Muscle of leg (tissue), 11 donors: ENCODE data around the gene PIGX. TPM values are rescaled to one million over a fixed set of nuclear protein-coding genes. Genes with fewer than 3 reads are reported as not detected.

ENCODE experiments used
- DNase-seq: peaks from one replicate; pipeline ENCODE4 v3.0.0; 2013
- H3K27ac ChIP-seq: one replicate; pipeline ENCODE4 v1.5.1; 2013; ENCODE audit warnings: mild to moderate bottlenecking, low read length, control low read depth
- H3K27me3 ChIP-seq: one replicate; pipeline ENCODE4 v1.6.1; 2013; ENCODE audit warnings: low read length; ENCODE audit not compliant: control insufficient read depth, insufficient read depth
- H3K36me3 ChIP-seq: one replicate; pipeline ENCODE4 v1.6.1; 2013; ENCODE audit warnings: low read length; ENCODE audit not compliant: control insufficient read depth, insufficient read depth
- H3K4me1 ChIP-seq: one replicate; pipeline ENCODE4 v1.6.1; 2013; ENCODE audit warnings: low read length; ENCODE audit not compliant: control insufficient read depth, insufficient read depth
- H3K4me3 ChIP-seq: one replicate; pipeline ENCODE4 v1.5.1; 2013; ENCODE audit warnings: low read length, control low read depth
- H3K9me3 ChIP-seq: replicated peaks from 2 replicates; pipeline ENCODE4 v1.6.1; 2013; ENCODE audit warnings: low read depth, low read length; ENCODE audit not compliant: control insufficient read depth
- WGBS: methylation state at CpG from one replicate; pipeline ENCODE4 v1.1.5; 2013; ENCODE audit warnings: missing lambda C conversion rate; ENCODE audit not compliant: insufficient coverage; 5-methylcytosine and 5-hydroxymethylcytosine counted together
- polyA plus RNA-seq, 8 donors: library from polyadenylated mRNA; unstranded; fragments of 120-200 nt; gene quantifications; one replicate each; pipeline versions ENCODE4 v1.2.1 to v1.2.3, GENCODE V29; 2013; ENCODE audit warnings: inconsistent platforms in 1 of 8, low replicate concordance in 1 of 8; ENCODE audit not compliant: insufficient read length in 8 of 8, insufficient read depth in 1 of 8
- total RNA-seq: library from RNA; stranded (reverse); fragments of 120-200 nt; gene quantifications from one replicate; pipeline ENCODE4 v1.2.4, GENCODE V29; 2013

Gene PIGX
- total and polyA plus RNA-seq, 9 donors: 14.7 to 22.0 (median 17.5) TPM

- peak; percentile 79 for DNase-seq
- 17% methylated on average over 12 of the region's 24 CpGs for WGBS
- H3K27ac ChIP-seq: no peak overlapping the region
- H3K4me3 ChIP-seq: no peak overlapping the region
- peaks cover 3% of the 10 kb centered on the region for H3K4me1 ChIP-seq
- H3K36me3 ChIP-seq: no peaks in the 10 kb centered on the region
- no peaks in the 10 kb centered on the region for H3K9me3 ChIP-seq
- peaks cover 2% of the 10 kb centered on the region for H3K27me3 ChIP-seq
These were observed 27.4 kb upstream of the PIGX start for GRCh38 chr3:196684548-196685407.

- no peaks in the 10 kb centered on the region for H3K36me3 ChIP-seq
- DNase-seq: no peak
- H3K9me3 ChIP-seq: no peaks in the 10 kb centered on the region
- no CpG with 5 or more reads among the region's 2 CpGs for WGBS
- no peak overlapping the region for H3K27ac ChIP-seq
- peaks cover 3% of the 10 kb centered on the region for H3K4me1 ChIP-seq
- H3K4me3 ChIP-seq: no peak overlapping the region
- peaks cover 2% of the 10 kb centered on the region for H3K27me3 ChIP-seq
These were observed 25.7 kb upstream of the PIGX start for GRCh38 chr3:196686436-196686835.

DNA sequence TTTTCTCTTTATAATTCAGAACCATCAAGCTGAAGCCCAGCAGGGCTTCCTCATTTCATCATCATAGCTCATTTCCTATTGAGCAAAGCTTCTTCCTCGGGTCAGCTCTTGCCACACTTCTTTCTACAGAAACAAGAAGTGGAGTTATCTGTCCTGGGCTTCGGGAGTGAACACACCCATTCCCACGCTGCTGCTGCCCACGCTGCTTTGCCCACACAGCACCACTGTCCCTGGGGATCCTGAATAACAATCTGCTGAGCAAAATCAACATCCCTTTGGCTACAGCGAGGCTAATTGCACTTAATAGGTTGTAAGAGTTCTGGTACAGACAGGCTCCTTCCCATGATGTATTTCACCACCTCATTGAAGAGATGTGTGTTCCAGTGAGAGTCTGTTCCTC, 23.8 kb upstream of the PIGX start:
- Histone ChIP-seq H3K27me3 (peaks cover 2% of the 10 kb centered on the region), H3K36me3 (no peaks in the 10 kb centered on the region), H3K4me1 (peaks cover 3% of the 10 kb centered on the region), H3K9me3 (no peaks in the 10 kb centered on the region), H3K27ac (no peak overlapping the region), H3K4me3 (no peak overlapping the region)
- WGBS: 71% methylated on average over 1 of the region's 5 CpGs
- DNase-seq: peak; percentile 59

GRCh38 chr3:196689941-196690660, 22.1 kb upstream of the PIGX start:
- H3K36me3 ChIP-seq: no peaks in the 10 kb centered on the region
- H3K27ac ChIP-seq: no peak overlapping the region
- peaks cover 2% of the 10 kb centered on the region for H3K27me3 ChIP-seq
- DNase-seq: no peak
- H3K4me3 ChIP-seq: no peak overlapping the region
- WGBS: 81% methylated on average over 13 of the region's 17 CpGs
- peaks cover under 1% of the 10 kb centered on the region for H3K4me1 ChIP-seq
- H3K9me3 ChIP-seq: no peaks in the 10 kb centered on the region

- H3K36me3 ChIP-seq: no peaks in the 10 kb centered on the region
- no peak for DNase-seq
- 69% methylated on average over 5 of the region's 8 CpGs for whole genome bisulfite sequencing
- H3K4me3 ChIP-seq: no peak overlapping the region
- H3K4me1 ChIP-seq: no peaks in the 10 kb centered on the region
- no peaks in the 10 kb centered on the region for H3K9me3 ChIP-seq
- no peak overlapping the region for H3K27ac ChIP-seq
- no peaks in the 10 kb centered on the region for H3K27me3 ChIP-seq
These were observed 20.8 kb upstream of the PIGX start for GRCh38 chr3:196691386-196691785.

GRCh38 chr3:196694202-196694638, 18.0 kb upstream of the PIGX start:
- Histone ChIP-seq H3K27me3 (no peaks in the 10 kb centered on the region), H3K4me3 (no peak overlapping the region), H3K9me3 (no peaks in the 10 kb centered on the region), H3K27ac (no peak overlapping the region), H3K4me1 (no peaks in the 10 kb centered on the region), H3K36me3 (no peaks in the 10 kb centered on the region)
- DNase-seq: no peak
- no CpG with 5 or more reads among the region's 1 CpG for WGBS

DNA sequence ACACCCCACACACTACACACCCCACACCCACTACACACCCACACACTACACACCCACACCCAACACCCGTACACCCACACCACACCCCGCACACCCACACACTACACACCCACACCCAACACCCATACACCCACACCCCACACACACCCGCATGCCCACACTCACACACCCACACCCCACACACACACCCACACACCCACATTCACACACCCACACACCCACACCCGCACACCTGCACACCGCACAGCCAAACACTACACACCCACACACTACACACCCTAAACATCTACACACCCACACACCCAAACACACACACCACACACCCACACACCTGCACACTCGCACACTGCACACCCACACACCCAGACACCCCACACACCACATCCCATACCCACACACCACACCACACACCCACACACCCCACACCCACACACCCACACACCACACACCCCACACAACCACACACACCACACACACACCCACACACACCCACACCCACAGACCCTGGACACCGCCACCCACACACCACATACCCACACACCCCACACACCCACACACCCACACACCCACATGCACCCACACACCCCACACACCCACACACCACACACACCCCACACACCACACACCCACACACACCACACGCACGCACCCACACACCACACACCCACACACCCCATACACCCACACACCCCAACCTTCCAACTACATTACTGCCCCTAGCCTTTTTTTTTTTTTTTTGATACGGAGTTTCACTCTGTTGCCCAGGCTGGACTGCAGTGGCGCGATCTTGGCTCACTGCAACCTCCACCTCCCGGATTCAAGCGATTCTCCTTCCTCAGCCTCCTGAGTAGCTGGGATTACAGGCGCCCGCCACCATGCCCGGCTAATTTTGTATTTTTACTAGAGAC, 17.0 kb upstream of the PIGX start:
- WGBS: 93% methylated on average over 9 of the region's 17 CpGs
- Histone ChIP-seq H3K4me1 (no peaks in the 10 kb centered on the region), H3K27ac (no peak overlapping the region), H3K4me3 (no peak overlapping the region), H3K27me3 (no peaks in the 10 kb centered on the region), H3K9me3 (no peaks in the 10 kb centered on the region), H3K36me3 (no peaks in the 10 kb centered on the region)
- DNase-seq: no peak

- Histone ChIP-seq H3K27me3 (no peaks in the 10 kb centered on the region), H3K4me3 (no peak overlapping the region), H3K27ac (no peak overlapping the region), H3K4me1 (no peaks in the 10 kb centered on the region), H3K9me3 (no peaks in the 10 kb centered on the region), H3K36me3 (no peaks in the 10 kb centered on the region)
- 100% methylated on average over 1 of the region's 5 CpGs for WGBS
- DNase-seq: no peak
These were observed 16.3 kb upstream of the PIGX start for GRCh38 chr3:196695849-196696226.

GRCh38 chr3:196697270-196697669, 14.9 kb upstream of the PIGX start:
- 69% methylated on average over 2 of the region's 5 CpGs for WGBS

DNA sequence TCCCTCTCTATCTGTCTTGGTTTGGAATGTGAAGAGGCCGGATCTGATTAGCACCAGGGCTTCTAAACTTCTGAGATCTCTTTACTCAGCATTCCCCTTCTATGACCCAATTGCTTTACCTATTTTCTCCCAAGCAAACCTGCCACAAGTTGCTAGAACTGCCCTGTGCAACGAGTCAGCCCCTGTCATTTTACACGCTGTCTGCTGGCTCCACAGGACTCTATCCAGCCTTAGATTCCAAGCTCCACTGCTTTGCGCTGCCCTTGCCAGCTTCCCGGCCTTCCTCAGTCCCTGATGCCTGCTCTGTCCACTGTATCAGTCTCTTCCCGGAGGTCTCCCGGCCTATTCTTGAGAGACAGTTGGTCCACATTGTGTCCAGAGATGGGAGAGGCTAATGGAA, 12.4 kb upstream of the PIGX start:
- Histone ChIP-seq H3K4me3 (no peak overlapping the region), H3K36me3 (no peaks in the 10 kb centered on the region), H3K4me1 (no peaks in the 10 kb centered on the region), H3K27me3 (no peaks in the 10 kb centered on the region), H3K9me3 (no peaks in the 10 kb centered on the region), H3K27ac (no peak overlapping the region)
- WGBS: 77% methylated on average over 4 of the region's 7 CpGs
- no peak for DNase-seq

More at GRCh38 chr3:196697270-196697669, 14.9 kb upstream of the PIGX start:
- no peaks in the 10 kb centered on the region for H3K4me1 ChIP-seq
- no peak for DNase-seq
- H3K9me3 ChIP-seq: no peaks in the 10 kb centered on the region
- H3K27ac ChIP-seq: no peak overlapping the region
- H3K27me3 ChIP-seq: no peaks in the 10 kb centered on the region
- no peaks in the 10 kb centered on the region for H3K36me3 ChIP-seq
- H3K4me3 ChIP-seq: no peak overlapping the region
